Fibroblast of the aortic adventitia (primary cell): Measurements from ENCODE around the gene TIMP2. TPM values are rescaled to one million over a fixed set of nuclear protein-coding genes. Genes with fewer than 3 reads are reported as not detected.
"Not testable (repeated sequence)": the region's sequence is repeated elsewhere in the genome, so short reads cannot be mapped to it uniquely, and the experiment has no call there.

Source experiments
- DNase-seq: peaks from one replicate; pipeline ENCODE4 v3.0.0-alpha.2; 2010; ENCODE audit warnings: low read depth
- H3K4me3 ChIP-seq: 2 replicates; pipeline ENCODE4 v1.5.1; 2011; ENCODE audit warnings: low read depth, mild to moderate bottlenecking, control low read depth, low read length, moderate library complexity
- total RNA-seq: library from RNA; depleted of rRNA; stranded (reverse); fragments of >200 nt; gene quantifications from 2 replicates; pipeline ENCODE4 v1.2.3, GENCODE V29; 2012; ENCODE audit warnings: low replicate concordance
- TF ChIP-seq, protein P1 (sequence below): IDR thresholded peaks from 2 replicates; pipeline ENCODE4 v1.5.1; 2011; ENCODE audit warnings: mild to moderate bottlenecking, low read length, control low read depth, inconsistent platforms; ENCODE audit not compliant: insufficient read depth

The TIMP2 gene
- total RNA-seq, 1 donor: 180 TPM

DNA sequence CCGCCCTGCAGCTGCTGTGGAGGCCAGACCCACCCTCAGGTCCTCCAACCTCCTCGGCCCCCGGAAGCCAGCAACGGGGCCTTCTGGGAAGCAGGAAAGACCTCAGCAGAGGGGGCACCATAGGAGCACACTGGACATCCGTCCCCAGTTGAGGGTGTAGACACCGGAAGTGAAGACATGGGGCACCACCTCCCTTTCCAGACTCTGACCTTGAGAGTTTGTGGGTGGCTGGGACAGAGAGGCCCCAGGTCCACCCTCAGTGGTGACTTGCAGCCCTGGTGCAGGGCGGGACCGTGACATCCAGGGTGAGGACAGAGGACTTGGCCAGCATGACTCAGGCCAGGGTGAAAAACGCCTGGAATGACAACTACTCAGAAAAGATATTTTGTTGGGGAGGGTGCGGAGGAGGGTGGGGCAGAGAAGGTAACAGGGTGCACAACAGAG is 42.1 kb downstream of the TIMP2 start:
- DNase-seq: peak; percentile 84
- TF ChIP-seq, protein P1, sequence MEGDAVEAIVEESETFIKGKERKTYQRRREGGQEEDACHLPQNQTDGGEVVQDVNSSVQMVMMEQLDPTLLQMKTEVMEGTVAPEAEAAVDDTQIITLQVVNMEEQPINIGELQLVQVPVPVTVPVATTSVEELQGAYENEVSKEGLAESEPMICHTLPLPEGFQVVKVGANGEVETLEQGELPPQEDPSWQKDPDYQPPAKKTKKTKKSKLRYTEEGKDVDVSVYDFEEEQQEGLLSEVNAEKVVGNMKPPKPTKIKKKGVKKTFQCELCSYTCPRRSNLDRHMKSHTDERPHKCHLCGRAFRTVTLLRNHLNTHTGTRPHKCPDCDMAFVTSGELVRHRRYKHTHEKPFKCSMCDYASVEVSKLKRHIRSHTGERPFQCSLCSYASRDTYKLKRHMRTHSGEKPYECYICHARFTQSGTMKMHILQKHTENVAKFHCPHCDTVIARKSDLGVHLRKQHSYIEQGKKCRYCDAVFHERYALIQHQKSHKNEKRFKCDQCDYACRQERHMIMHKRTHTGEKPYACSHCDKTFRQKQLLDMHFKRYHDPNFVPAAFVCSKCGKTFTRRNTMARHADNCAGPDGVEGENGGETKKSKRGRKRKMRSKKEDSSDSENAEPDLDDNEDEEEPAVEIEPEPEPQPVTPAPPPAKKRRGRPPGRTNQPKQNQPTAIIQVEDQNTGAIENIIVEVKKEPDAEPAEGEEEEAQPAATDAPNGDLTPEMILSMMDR: no peak
- H3K4me3 ChIP-seq: peak overlapping the region; percentile 37

DNA sequence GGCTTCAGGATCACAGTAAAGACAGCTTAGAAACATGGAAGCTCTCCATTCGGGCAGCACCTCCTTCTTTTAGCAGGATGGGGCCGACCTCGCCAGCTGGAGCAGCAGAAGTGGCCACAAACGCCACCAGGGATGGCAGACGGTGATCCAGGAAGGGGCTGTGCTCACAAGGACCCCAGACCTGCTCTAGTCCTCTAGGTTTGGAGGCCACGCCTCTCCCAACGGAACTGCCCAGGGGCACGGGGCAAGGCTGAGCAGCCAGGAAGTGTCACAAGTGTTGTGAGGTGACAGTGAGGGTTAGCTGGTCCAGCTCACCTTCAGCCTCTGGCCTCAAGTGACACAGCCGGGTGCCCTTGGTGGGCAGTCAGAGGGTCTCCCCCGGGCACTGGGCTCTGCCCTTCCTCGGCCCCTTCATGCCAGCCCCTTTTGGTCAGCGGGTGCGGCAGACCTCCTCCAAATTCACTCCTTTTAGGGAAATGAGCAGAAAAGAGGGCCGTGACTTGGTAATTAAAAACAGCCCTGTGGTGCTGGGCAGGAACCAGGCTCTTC is 42.6 kb downstream of the TIMP2 start:
- TF ChIP-seq, protein P1: no peak
- DNase-seq: no peak

DNA sequence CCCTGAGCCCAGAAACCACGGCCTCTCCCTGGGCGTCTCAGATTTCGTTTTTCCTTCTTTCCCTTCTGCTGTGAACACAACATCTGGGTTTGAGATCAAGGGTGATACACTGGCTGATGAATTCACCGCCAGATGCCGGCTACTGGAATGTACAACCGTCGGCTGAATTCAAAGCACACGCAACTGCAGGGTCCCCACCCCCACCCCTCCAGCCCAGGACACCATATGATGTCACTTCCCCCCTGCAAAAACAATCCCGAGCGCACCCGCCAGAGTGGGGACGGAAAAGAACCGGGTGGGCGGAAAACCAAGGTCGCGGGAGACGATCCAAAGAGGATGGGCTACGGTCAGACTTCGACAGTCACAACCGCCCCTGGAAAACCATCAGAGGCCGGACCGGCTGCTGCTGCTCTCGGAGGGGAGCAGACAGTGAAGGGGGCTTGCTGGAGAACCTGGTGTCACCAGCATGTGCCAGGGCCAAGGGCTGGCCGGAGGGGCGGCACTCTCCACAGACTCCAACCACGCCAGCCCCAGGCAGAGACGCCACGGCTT is 45.5 kb downstream of the TIMP2 start:
- TF ChIP-seq, protein P1: no peak
- peak; percentile 95 for DNase-seq
- peak overlapping the region; percentile 49 for H3K4me3 ChIP-seq

More for the DNA sequence above, 42.6 kb downstream of the TIMP2 start:
- no peak overlapping the region for H3K4me3 ChIP-seq

DNA sequence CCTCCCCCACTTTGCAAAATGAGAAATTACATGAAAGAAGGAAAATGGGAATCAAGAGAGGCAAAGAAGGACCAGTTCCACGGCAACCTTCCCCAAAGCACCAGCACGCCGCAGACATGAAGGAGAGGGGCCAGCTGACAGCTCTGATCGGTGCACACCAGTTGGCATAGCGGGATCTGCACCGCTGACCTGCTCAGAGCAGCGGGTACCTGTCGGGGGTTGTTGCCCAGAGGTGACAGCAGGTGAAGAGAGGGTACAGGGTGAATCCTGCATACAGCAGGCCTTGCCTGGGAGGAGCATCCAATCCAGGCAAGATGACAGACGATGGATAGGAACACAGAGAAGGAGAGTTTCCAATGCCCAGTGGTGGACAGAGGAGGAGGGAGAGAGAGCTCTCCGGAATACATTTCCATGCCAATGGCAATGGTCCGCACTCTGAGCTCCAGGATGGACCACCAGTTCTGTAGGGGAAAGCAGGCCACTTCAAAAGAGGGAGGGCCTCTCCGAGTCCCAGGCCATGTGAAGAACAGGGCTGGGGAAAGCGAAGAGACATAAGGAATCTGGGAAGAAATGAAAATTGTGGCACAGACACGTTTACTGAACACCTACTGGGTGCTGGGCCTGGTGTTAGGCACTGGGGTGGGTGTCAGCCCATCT is 46.2 kb downstream of the TIMP2 start:
- peak overlapping the region; percentile 49 for H3K4me3 ChIP-seq
- no peak for DNase-seq
- TF ChIP-seq, protein P1: no peak

DNA sequence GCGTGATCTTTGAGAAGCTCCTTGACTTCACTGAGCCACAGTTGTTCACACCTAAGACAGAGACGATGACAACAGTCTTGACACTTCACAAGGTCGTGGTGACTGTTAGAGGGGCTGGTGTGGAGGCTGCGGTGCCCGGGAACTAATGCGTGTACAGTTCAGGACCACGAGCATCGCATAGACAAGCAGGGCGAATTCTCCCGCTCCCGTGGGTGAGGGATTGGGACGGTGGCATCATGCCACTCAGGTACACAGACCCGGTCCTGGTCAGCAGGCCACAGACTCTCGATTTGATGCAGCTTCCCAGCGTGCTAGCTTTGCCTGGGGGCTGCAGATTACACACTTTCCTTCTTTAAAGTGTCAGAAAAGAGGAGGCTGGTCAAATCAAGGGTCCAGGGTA is 46.9 kb downstream of the TIMP2 start:
- TF ChIP-seq, protein P1: no peak
- DNase-seq: no peak
- no peak overlapping the region for H3K4me3 ChIP-seq

DNA sequence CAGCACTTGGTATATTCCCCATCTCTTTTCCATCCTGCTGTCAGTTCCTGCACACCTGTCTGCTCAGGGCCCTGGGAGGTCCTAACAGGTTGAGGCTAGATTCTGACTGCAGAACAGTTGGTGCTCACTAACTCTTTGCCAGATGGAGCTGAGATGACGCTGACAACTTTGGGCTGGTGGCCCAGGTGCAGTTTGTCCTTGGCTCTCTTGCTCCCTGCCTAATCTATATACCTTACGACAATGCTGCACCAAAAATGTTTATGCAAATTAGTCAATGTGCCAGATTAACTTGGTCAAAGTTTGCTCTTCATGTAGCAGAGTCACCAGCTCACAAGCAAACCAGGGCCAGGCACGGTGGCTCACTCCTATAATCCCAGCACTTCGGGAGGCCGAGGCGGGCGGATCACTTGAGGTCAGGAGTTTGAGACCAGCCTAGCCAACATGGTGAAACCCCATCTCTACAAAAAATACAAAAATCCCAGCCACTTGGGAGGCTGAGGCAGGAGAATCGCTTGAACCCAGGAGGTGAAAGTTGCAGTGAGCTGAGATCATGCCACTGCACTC is 48.2 kb downstream of the TIMP2 start:
- H3K4me3 ChIP-seq, DNase-seq: not testable (repeated sequence)

DNA sequence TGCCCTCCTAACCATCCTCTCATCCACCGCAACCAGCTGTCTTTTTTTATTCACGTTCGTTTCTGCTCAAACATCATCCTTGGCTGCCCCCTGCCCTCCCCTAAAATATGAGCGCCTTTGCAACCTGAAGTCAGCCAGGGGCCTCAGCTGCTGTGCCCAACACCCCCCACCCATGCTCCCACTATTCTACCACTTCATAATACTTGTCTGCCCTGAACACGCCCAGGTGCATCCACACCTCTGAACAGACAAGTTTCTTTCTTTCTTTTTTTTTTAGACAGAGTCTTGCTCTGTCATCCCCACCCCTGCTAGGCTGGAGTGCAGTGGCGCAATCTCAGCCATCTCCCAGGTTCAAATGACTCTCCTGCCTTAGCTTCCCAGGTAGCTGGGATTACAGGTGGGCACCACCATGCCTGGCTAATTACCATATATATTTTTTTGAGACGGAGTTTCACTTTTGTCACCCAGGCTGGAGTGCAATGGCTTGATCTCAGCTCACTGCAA is 49.0 kb downstream of the TIMP2 start:
- TF ChIP-seq, protein P1: no peak
- H3K4me3 ChIP-seq: no peak overlapping the region
- DNase-seq: no peak
